Activated B cell treated with CpG ODN at 0.5 μM for 24 hours (primary cell): ENCODE data around the gene MMD2. TPM values are rescaled to one million over a fixed set of nuclear protein-coding genes. Genes with fewer than 3 reads are reported as not detected.

Experiments used
- ATAC-seq: fragments of 200-7000 bp; cut with Tn5 transposase; one replicate; pipeline ENCODE4 v1.10.0; 2021; ENCODE audit warnings: low read depth, mild to moderate bottlenecking, moderate library complexity
- CTCF ChIA-PET: fragments of 350-600 bp; sonication (Branson Sonifier 250); formaldehyde crosslinking; loops from one replicate; lab custom pipeline; 2021; ENCODE audit warnings: antibody characterized with exemption; lab: Charles Lee
- POLR2A ChIA-PET: fragments of 350-600 bp; sonication (Branson Sonifier 250); formaldehyde crosslinking; loops from one replicate; lab custom pipeline; 2021; ENCODE audit warnings: antibody characterized with exemption; lab: Charles Lee
- DNase-seq: peaks from one replicate; pipeline ENCODE4 v3.0.0; 2022
- H3K27ac Mint-ChIP-seq: one replicate; pipeline ENCODE4 v1.8.0; 2020; ENCODE audit warnings: mixed read lengths
- H3K27me3 Mint-ChIP-seq: one replicate; pipeline ENCODE4 v1.8.0; 2021; ENCODE audit warnings: mixed read lengths
- H3K36me3 Mint-ChIP-seq: one replicate; pipeline ENCODE4 v1.8.0; 2021; ENCODE audit warnings: low read depth, mixed read lengths
- H3K4me1 Mint-ChIP-seq: one replicate; pipeline ENCODE4 v1.8.0; 2021; ENCODE audit warnings: mixed read lengths
- H3K4me3 Mint-ChIP-seq: one replicate; pipeline ENCODE4 v1.8.0; 2020; ENCODE audit warnings: mild to moderate bottlenecking, mixed read lengths
- H3K9me3 Mint-ChIP-seq: one replicate; pipeline ENCODE4 v1.8.0; 2020; ENCODE audit warnings: mixed read lengths
- intact Hi-C: fragments of 100-400 bp; cut with micrococcal nuclease; formaldehyde crosslinking; loops from one replicate; pipeline ENCODE4 v1.15.1; 2024
- total RNA-seq: library from RNA; stranded (reverse); gene quantifications from 2 replicates; pipeline ENCODE4 v1.2.3, GENCODE V29; 2022
- TF ChIP-seq, protein P1 (sequence below): fragments of 200-600 bp; IDR thresholded peaks from one replicate; pipeline ENCODE4 v1.8.0; 2022; ENCODE audit warnings: antibody characterized with exemption, mild to moderate bottlenecking

Gene MMD2
- total RNA-seq, 1 donor from 2014 or later = not detected

DNA sequence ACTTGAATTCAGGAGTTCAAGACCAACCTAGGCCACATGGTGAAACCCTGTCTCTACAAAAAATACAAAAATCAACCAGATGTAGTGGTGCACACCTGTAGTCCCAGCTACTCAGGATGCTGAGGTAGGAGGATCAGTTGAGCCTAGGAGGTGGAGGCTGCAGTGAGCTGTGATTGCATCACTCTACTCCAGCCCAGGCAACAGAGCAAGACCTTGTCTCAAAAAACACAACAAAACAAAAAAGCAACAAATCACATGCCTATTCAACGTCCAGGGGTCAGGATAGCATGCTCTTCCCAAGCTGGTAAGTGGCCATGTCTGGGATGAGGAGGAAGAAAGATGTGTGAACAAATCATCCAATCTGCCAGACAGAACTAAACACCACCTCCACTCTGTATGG is 69.3 kb downstream of the MMD2 start:
- DNase-seq = no peak
- ATAC-seq = no peak
- H3K9me3 Mint-ChIP-seq = peaks cover 4% of the 10 kb centered on the region
- H3K27me3 Mint-ChIP-seq = peaks cover 29% of the 10 kb centered on the region
- H3K27ac Mint-ChIP-seq = no peak overlapping the region
- intact Hi-C loops = loop anchor here (10.0 kb wide), 2 partner anchors 85 to 275 kb away; no protein-coding TSS in a partner anchor
- ChIA-PET CTCF (no interaction called here), POLR2A (no interaction called here)
- no peaks in the 10 kb centered on the region for H3K4me1 Mint-ChIP-seq
- no peak overlapping the region for H3K4me3 Mint-ChIP-seq
- H3K36me3 Mint-ChIP-seq = no peaks in the 10 kb centered on the region
- TF ChIP-seq, protein P1, sequence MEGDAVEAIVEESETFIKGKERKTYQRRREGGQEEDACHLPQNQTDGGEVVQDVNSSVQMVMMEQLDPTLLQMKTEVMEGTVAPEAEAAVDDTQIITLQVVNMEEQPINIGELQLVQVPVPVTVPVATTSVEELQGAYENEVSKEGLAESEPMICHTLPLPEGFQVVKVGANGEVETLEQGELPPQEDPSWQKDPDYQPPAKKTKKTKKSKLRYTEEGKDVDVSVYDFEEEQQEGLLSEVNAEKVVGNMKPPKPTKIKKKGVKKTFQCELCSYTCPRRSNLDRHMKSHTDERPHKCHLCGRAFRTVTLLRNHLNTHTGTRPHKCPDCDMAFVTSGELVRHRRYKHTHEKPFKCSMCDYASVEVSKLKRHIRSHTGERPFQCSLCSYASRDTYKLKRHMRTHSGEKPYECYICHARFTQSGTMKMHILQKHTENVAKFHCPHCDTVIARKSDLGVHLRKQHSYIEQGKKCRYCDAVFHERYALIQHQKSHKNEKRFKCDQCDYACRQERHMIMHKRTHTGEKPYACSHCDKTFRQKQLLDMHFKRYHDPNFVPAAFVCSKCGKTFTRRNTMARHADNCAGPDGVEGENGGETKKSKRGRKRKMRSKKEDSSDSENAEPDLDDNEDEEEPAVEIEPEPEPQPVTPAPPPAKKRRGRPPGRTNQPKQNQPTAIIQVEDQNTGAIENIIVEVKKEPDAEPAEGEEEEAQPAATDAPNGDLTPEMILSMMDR = no peak

DNA sequence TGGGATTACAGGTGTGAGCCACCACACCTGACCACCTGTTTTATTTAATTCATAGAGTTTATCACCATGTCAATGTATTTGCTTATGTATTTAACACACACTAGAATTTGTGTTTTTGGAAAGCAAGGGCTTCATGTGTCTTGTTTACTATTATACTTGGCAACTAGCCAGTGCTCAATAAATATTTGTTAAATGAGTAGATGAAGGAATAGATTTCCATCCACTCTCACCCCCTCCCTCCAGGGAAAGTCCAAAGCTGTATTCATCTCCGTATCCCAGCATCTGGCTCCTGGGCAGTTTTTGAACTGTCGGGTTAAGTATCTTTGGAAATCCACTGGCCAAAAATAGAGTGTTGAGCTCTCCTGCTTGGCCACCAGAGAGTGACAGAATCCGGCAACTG is 70.8 kb downstream of the MMD2 start:
- ChIA-PET CTCF (no interaction called here), POLR2A (no interaction called here)
- H3K4me3 Mint-ChIP-seq = no peak overlapping the region
- H3K4me1 Mint-ChIP-seq = peaks cover 2% of the 10 kb centered on the region
- H3K27me3 Mint-ChIP-seq = peaks cover 36% of the 10 kb centered on the region
- TF ChIP-seq, protein P1 = no peak
- intact Hi-C loops = loop anchor here (10.0 kb wide), 2 partner anchors 87 to 273 kb away; no protein-coding TSS in a partner anchor
- H3K9me3 Mint-ChIP-seq = no peaks in the 10 kb centered on the region
- no peaks in the 10 kb centered on the region for H3K36me3 Mint-ChIP-seq
- no peak overlapping the region for H3K27ac Mint-ChIP-seq
- ATAC-seq = no peak
- no peak for DNase-seq

- Mint-ChIP-seq H3K9me3 (no peaks in the 10 kb centered on the region), H3K27ac (no peak overlapping the region), H3K4me3 (no peak overlapping the region), H3K27me3 (peaks cover 48% of the 10 kb centered on the region), H3K36me3 (no peaks in the 10 kb centered on the region), H3K4me1 (peaks cover 12% of the 10 kb centered on the region)
- ChIA-PET CTCF (interaction anchor here (0.6 kb wide), 1 partner anchor 1120 kb away, joined by 3 read pairs; no protein-coding TSS in a partner anchor), POLR2A (no interaction called here)
- TF ChIP-seq, protein P1 = no peak
- no peak for ATAC-seq
- no peak for DNase-seq
- intact Hi-C loops = loop anchor here (10.0 kb wide), 2 partner anchors 88 to 272 kb away; no protein-coding TSS in a partner anchor
Observed at GRCh38 chr7:4886671-4887070, 72.3 kb downstream of the MMD2 start.

DNA sequence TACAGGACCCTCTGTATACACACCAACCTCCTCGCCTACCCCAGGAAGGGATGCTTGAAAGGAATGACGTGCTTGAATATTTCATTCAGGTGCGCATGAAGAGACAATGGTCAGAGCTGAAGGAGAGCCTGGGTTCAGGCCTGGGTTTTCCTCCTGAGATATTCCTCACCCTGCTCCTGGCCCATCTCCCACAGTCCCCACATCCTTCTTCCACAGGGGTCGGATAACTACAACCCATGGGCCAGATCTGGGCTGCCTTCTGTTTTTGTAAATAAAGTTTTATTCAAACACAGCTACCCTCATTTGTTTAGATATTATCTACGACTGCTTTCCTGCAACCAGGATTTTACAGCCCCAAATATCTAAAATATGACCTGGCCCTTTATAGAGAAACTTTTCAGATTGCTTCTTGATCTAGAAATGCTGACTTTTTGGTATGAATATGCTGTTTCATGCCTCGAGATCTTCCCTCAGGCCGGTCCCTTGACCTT is 73.6 kb downstream of the MMD2 start:
- Mint-ChIP-seq H3K36me3 (no peaks in the 10 kb centered on the region), H3K9me3 (no peaks in the 10 kb centered on the region), H3K27ac (no peak overlapping the region), H3K4me1 (peaks cover 12% of the 10 kb centered on the region), H3K4me3 (no peak overlapping the region), H3K27me3 (peaks cover 48% of the 10 kb centered on the region)
- ATAC-seq = no peak
- DNase-seq = no peak
- ChIA-PET CTCF (no interaction called here), POLR2A (no interaction called here)
- intact Hi-C loops = loop anchor here (10.0 kb wide), 2 partner anchors 89 to 271 kb away; no protein-coding TSS in a partner anchor
- TF ChIP-seq, protein P1 = no peak

- TF ChIP-seq, protein P1 = no peak
- ChIA-PET CTCF (interaction anchor here (0.5 kb wide), 1 partner anchor 85 kb away, joined by 3 read pairs; no protein-coding TSS in a partner anchor), POLR2A (no interaction called here)
- Mint-ChIP-seq H3K27me3 (peaks cover 47% of the 10 kb centered on the region), H3K36me3 (no peaks in the 10 kb centered on the region), H3K4me1 (peaks cover 12% of the 10 kb centered on the region), H3K27ac (no peak overlapping the region), H3K9me3 (no peaks in the 10 kb centered on the region), H3K4me3 (no peak overlapping the region)
- intact Hi-C loops = loop anchor here (10.0 kb wide), 2 partner anchors 91 to 269 kb away; no protein-coding TSS in a partner anchor
- no peak for DNase-seq
- ATAC-seq = no peak
Observed at GRCh38 chr7:4884164-4884563, 74.8 kb downstream of the MMD2 start.
